ENCODE results near the gene ADAMTS10. TPM values are rescaled to one million over a fixed set of nuclear protein-coding genes. Genes with fewer than 3 reads are reported as not detected.
"Not testable (repeated sequence)": the region's sequence is repeated elsewhere in the genome, so short reads cannot be mapped to it uniquely, and the experiment has no call there.

ADAMTS10 gene
- total RNA-seq, 1 donor from 2014 or later = 4.2 TPM

DNA sequence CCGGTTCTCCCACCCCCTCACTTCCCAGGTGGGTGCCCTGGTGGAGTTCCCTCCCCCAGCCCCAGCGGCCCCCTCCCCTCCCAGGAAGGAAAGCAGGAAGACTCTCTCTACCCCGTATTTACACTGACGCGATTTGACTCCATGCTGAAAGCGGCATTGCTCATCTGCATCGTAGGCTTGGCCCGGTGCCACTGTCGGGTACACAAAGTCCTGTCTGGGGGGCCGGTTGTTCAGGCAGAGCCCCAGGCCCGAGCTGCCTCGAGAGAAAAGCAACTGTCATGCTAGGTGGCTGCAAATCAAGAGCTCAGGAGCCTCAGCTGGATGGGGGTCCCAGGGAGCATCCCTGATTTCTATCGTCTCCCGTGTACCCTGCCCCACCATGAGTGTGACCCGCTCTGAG, 14.9 kb downstream of the ADAMTS10 start:
- DNase-seq (ENCODE audit: low read depth in 2 of 2) = no peak

DNA sequence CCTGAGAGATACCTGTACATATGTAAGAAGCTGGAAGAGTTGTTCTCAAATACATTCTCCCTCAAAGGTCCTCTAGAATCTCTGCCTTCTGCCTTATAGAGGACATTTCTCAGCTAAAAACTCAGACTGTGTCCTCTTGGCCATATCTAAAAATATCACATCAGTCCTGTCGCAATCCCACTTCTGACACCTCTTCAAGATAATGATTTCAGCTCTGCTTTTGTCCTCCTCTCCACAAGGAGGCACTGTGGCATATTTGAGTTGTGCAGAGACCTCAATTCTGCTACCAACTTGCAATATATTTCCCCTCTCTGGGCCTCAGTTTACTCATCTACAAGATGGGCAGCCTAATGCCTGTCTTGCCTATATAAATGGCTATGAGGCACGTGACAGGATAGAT, 16.6 kb downstream of the ADAMTS10 start:
- DNase-seq (ENCODE audit: low read depth in 2 of 2) = no peak

DNA sequence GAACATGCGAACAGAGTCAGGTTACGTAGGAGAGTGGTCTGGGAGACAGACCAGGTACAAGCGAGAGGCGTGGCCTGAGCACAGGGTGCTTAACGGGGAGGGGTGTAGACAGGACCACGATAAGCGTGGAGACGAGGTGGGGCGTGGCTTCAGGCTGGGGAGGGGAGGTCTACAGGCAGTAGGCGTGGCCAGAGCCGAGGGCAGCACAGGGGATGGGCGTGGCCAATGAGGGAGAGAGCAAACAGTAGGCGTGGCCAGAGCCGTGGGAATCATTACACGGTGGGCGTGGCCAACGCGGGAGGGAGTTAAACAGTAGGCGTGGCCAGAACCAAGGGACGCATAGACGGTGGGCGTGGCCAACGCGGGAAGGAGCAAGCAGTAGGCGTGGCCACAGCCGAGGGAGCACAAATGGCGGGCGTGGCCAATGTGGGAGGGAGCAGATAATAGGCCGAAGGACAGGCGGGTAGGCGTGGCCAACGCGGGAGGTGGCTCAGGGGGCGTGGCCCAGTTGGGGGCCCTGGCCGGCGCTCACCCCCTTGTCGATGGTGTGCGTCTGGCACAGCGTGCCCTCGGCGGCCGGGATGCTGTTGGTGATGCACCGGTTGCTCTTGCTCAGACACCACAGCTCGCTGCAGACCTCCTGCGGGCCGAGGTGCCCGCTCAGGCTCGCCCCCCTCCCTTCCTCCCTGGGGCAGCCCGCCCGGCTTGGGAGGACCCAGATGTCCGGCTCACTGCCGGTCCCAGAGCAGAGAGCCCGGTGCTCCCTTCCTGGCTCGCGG, 18.1 kb downstream of the ADAMTS10 start:
- peak; percentile 86 to 90 for DNase-seq (ENCODE audit: low read depth in 2 of 2)

DNA sequence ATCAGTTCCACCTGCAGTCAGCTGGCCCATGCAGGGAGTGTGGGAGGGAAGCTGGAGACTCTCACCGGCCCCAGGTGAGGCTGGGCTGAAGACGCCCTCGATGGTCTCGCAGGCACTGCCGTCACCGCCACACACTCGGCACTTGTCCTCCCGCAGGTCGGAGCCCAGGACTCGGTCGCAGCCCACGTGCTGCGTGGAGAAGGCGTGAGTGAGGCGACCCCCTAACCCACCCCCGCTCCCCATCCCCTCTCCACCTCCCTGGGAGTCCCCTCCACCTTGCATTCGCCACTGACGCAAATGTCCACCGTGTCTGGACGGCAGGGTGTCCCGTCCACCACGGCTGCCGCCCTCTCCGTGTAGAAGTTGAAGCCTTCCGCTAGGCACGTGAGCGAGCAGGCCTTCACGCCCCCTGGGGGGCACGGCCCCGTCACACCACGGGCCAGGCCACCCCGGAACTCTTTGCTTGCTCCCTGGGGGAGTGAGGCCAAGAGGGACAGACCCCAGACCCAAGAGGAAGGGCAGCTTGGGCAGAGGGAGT, 21.3 kb downstream of the ADAMTS10 start:
- DNase-seq (ENCODE audit: low read depth in 2 of 2) = no peak

DNA sequence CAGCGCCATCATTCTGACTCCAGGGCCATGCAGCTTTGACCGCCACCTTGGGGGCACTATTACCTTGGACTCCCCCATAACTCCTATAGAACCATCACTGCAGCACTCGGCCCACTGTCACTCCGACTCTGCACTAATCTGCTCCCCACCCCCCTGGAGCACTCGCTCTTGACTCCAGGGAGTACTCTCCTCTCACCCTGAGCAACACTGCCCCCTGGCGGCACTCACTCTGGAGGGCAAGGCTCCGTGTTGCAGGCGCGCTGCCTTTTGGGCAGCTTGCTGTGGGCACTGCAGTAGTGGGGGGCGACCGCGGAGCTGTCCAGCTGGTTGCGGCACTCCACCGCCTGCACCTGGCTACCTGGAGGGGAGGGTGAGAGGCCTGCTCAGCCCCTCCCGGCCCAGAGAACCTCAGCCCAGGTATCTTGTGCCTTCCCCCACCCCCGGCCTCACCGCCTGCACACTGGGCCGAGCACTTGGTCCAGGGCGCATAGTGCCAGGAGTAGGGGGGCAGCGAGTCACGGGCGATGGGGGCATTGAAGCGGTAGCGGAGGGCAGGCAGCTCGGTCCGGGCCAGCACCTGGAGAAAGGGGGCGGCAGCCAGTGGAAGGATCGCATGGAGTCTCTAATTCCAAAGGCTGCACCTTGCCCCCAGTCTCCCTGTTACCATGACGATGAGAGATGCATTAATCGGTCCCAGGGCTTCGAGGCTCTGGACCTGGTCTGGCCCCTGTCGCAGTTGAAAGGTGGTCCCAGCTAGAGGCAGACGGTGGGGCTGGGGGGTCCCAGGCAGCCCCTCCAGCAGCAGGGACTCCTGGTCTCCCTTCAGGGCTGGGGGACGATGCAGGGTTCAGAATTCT, 24.4 kb downstream of the ADAMTS10 start:
- peak in 1 of 2 donors; percentile 29 for DNase-seq (ENCODE audit: low read depth in 2 of 2)

DNA sequence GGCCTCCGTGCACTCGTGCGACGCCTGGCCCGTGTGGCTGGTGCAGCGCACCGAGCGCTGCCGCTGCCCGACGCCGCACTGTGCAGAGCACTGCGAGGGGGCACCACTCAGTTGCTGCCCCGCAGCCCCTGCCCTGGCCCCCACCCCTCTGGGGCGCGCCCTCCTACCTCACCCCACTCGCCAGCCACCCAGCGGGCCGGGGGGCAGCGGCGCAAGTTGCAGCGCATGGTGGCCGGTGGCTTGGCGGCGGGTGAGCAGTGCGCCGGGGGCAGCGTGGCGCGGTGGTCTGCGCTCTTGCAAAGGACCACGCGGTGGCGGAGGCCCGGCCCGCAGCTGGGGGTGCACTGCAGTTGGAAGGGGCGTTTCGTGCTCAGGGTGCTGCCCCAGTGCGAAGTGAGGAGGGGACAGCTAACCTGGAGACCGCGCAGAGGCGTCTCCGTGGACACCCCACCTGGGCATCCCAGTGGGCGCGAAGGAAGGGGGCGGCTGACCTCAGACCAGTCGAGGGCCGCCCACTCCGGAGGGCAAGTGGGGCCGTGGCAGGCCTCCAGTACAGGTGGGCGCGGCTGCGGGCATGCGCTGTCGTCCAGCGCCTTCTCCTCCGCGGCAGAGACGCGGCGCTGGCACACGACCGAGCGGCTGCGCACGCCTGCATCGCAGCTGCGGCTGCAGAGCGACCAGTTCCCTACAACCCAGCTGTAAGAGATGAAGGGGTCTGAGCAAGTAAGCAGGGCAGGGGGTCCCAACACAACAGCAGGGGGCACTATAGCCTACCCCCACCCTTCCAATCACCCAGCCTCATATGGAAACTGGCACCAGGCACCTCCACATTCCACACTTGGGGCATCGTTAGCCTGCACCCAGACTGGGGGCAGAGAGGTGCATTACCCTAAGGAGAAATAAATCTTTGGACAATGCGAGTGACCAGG, 25.3 kb downstream of the ADAMTS10 start:
- DNase-seq (ENCODE audit: low read depth in 2 of 2) = no peak

- peak; percentile 38 to 72 for DNase-seq (ENCODE audit: low read depth in 2 of 2)
Observed at GRCh38 chr19:8580710-8581281, 29.7 kb downstream of the ADAMTS10 start.

GRCh38 chr19:8578642-8579265, 31.8 kb downstream of the ADAMTS10 start:
- peak; percentile 25 to 60 for DNase-seq (ENCODE audit: low read depth in 2 of 2)

GRCh38 chr19:8577741-8578140, 32.8 kb downstream of the ADAMTS10 start:
- no peak for DNase-seq (ENCODE audit: low read depth in 2 of 2)

DNA sequence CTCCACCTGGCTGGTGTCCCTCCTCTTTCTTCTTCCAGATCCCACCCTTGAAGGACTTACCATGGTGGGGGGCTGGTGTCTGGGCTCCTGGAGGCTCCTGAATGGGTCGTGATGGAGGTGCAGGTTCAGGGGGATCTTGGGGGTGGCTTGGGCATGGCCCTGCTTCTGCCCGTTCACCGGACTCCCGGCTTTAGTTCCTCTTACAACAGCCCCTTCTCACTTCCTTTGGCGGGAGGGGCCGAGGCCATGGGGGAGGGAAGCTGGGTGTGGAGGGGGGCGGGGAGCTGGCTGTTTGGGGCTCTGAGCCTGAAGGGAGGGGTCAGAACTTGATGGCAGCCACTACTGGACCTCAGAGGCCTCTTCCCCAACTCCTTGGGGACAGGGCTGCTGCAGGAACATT, 33.3 kb downstream of the ADAMTS10 start, which contains the start of gene MYO1F:
Gene MYO1F, minus strand, starts transcription at position 196 of the 400 bp plus-strand sequence. Its CDS starts 133 bp downstream, at position 63.
- DNase-seq (ENCODE audit: low read depth in 2 of 2) = no peak

- DNase-seq (ENCODE audit: low read depth in 2 of 2) = no peak
Observed at GRCh38 chr19:8576273-8576993, 34.1 kb downstream of the ADAMTS10 start.

DNA sequence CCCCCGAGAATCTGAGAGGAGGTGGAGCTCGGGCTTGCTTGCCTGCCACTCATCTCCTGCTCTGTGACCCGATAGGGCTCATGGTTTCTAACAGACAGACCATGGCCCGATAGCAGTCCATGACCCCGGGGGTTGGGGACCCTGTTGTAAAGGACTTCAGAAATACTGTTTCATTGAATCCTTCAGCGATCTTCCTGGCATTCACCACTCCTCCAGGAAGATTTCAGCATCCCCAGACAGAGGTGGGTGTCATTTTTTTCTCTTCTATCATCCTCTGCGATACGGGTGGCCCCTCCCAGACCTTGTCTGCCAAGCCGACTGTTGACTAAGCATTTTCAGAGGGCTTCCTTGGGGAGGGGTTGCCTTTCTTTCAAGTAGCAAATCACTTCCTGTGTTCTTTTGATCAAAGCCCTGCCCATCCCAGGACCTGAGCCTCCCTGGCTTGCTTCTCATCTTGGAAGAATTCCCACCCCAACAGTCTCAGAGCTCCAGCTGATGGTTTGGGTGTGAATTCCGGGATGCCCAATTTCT, 35.0 kb downstream of the ADAMTS10 start:
- DNase-seq (ENCODE audit: low read depth in 2 of 2) = no peak

DNA sequence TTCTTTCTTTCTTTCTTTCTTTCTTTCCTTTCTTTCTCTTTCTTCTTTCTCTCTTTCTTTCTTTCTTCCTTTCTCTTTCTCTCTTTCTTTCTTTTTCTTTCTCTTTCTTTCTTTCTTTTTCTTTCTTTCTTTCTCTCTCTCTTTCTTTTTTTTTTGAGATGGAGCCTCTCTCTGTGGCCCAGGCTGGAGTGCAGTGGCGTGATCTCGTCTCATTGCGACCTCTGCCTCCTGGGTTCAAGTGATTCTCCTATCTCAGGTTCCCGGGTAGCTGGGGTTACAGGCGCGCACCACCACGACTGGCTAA, 35.9 kb downstream of the ADAMTS10 start:
- DNase-seq (ENCODE audit: low read depth in 2 of 2) = not testable (repeated sequence)

- DNase-seq (ENCODE audit: low read depth in 2 of 2) = no peak
Observed at GRCh38 chr19:8573316-8573715, 37.2 kb downstream of the ADAMTS10 start.

GRCh38 chr19:8571006-8571411, 39.5 kb downstream of the ADAMTS10 start:
- peak in 1 of 2 donors; percentile 25 for DNase-seq (ENCODE audit: low read depth in 2 of 2)

DNA sequence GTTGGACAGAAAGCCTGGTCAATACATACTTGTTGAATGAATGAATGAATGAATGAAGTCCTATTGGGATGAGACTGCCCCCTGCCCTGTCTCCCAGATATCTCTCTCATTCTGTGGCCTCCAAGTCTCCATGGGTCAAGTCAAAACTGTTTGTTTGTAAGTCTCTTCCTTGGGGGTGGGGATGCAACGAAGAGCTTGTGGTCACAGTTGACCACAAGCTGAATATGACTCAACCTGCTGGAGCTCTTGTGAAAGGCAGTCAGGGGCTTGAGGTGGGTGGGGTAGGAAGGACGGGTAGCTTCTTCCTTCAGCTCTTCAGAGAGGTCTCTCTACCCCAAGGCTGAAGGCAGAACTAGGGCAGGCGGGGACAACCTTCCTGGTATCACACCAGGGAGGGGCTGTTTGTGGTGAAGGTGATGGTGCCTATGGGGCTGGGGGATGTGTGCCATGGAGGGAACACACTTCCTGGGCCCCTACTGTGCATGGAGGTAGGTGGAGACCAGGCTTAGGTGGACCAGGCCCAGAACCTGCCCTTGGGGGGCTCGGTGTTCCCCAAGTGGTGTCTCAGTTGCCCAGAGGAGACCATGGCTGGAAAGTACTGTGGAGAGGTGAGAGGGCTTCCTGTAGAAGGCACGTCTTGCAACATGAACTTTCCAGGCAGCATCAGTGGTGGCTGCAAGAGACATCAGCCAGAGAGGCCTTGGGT, 41.3 kb downstream of the ADAMTS10 start:
- peak in 1 of 2 donors; percentile 32 for DNase-seq (ENCODE audit: low read depth in 2 of 2)

GRCh38 chr19:8567522-8568172, 42.9 kb downstream of the ADAMTS10 start:
- no peak for DNase-seq (ENCODE audit: low read depth in 2 of 2)

DNA sequence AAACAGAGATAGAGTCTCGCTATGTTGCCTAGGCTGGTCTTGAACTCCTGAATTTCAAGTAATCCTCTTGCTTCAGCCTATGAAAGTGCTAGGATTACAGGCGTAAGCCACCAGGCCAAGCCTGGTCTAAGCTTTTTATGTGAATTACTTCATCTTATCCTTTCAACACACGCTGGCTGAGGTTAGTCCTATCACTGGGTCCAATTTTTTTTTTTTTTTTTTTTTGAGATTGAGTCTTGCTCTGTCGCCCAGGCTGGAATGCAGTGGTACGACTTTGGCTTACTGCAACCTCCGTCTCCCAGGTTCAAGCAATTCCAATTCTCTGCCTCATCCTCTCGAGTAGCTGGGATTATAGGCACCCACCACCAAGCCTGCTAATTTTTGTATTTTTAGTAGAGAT, 43.7 kb downstream of the ADAMTS10 start:
- DNase-seq (ENCODE audit: low read depth in 2 of 2) = no peak
